Calu3 (cell line): ENCODE measurements around the gene CSPG4. TPM values are rescaled to one million over a fixed set of nuclear protein-coding genes. Genes with fewer than 3 reads are reported as not detected.

Experiments used
- BruUV-seq: library from RNA; stranded (reverse); fragments of 400-500 nt; replicated peaks from 2 replicates; lab custom pipeline; 2021; lab: Mats Ljungman, UMichigan
- CTCF ChIA-PET: fragments of 300-600 bp; sonication (Branson Sonifier 250); formaldehyde crosslinking; loops from one replicate; lab custom pipeline; 2022; ENCODE audit warnings: antibody characterized with exemption; lab: Charles Lee
- DNase-seq: peaks from one replicate; pipeline ENCODE4 v3.0.0; 2022
- H3K27ac Mint-ChIP-seq: one replicate; pipeline ENCODE4 v1.8.0; 2022; ENCODE audit warnings: mixed read lengths; ENCODE audit not compliant: unreplicated experiment
- H3K27me3 Mint-ChIP-seq: one replicate; pipeline ENCODE4 v1.8.0; 2022; ENCODE audit warnings: mixed read lengths; ENCODE audit not compliant: unreplicated experiment
- H3K36me3 Mint-ChIP-seq: one replicate; pipeline ENCODE4 v1.8.0; 2022; ENCODE audit warnings: mild to moderate bottlenecking, moderate library complexity, mixed read lengths; ENCODE audit not compliant: insufficient read depth, unreplicated experiment
- H3K4me1 Mint-ChIP-seq: one replicate; pipeline ENCODE4 v1.8.0; 2022; ENCODE audit warnings: mild to moderate bottlenecking, low read depth, mixed read lengths; ENCODE audit not compliant: unreplicated experiment
- H3K4me3 Mint-ChIP-seq: one replicate; pipeline ENCODE4 v1.8.0; 2022; ENCODE audit warnings: mild to moderate bottlenecking, low read depth, moderate library complexity, mixed read lengths; ENCODE audit not compliant: unreplicated experiment
- H3K9me3 Mint-ChIP-seq: one replicate; pipeline ENCODE4 v1.8.0; 2022; ENCODE audit warnings: low read depth, mixed read lengths; ENCODE audit not compliant: unreplicated experiment
- intact Hi-C: fragments of 100-400 bp; cut with micrococcal nuclease; formaldehyde crosslinking; loops from one replicate; pipeline ENCODE4 v1.10.0; 2022; ENCODE audit not compliant: unreplicated experiment
- total RNA-seq: library from RNA; stranded (reverse); gene quantifications from 2 replicates; pipeline ENCODE4 v1.2.3, GENCODE V29; 2022
- TF ChIP-seq, protein P1 (sequence below): fragments of 200-600 bp; IDR thresholded peaks from one replicate; pipeline ENCODE4 v1.8.0; 2022; ENCODE audit warnings: antibody characterized with exemption; ENCODE audit not compliant: unreplicated experiment

Gene CSPG4
- total RNA-seq, 1 experiment from 2014 or later, result not detected

DNA sequence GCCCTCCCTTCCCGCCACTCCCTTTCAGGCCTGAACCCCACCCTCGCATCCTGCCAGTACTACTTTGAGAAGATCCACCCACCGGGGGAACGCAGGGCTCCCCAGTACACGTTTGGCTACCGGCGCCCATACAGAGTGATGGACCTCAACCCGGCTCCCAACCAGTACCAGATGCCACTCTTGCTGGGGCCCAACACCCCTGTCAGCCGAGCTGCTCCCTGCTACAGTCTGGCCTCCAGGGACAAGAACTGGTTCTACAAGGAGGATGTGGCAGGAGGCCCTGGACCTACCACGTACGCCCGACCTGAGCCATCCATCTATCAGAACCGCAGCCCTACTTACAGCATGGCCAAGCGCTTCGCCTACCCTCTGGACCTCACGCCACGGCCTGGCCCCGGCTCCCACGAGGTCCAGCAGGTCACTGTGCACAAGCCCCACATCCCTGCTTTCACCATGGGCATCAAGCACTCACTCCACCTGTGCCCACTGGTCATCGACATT lies 14.4 kb upstream of the CSPG4 start:
- DNase-seq, result no peak
- TF ChIP-seq, protein P1, sequence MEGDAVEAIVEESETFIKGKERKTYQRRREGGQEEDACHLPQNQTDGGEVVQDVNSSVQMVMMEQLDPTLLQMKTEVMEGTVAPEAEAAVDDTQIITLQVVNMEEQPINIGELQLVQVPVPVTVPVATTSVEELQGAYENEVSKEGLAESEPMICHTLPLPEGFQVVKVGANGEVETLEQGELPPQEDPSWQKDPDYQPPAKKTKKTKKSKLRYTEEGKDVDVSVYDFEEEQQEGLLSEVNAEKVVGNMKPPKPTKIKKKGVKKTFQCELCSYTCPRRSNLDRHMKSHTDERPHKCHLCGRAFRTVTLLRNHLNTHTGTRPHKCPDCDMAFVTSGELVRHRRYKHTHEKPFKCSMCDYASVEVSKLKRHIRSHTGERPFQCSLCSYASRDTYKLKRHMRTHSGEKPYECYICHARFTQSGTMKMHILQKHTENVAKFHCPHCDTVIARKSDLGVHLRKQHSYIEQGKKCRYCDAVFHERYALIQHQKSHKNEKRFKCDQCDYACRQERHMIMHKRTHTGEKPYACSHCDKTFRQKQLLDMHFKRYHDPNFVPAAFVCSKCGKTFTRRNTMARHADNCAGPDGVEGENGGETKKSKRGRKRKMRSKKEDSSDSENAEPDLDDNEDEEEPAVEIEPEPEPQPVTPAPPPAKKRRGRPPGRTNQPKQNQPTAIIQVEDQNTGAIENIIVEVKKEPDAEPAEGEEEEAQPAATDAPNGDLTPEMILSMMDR, result no peak
- Mint-ChIP-seq H3K4me1 (peaks cover 6% of the 10 kb centered on the region), H3K4me3 (no peak overlapping the region), H3K36me3 (peaks cover 11% of the 10 kb centered on the region), H3K9me3 (no peaks in the 10 kb centered on the region), H3K27me3 (peaks cover 38% of the 10 kb centered on the region), H3K27ac (no peak overlapping the region)
- CTCF ChIA-PET, result interaction anchor here (2.5 to 2.9 kb wide), 2 partner anchors 11 to 75 kb away, joined by 10 to 29 read pairs; no protein-coding TSS in a partner anchor
- intact Hi-C loops, result loop anchor here (1.0 to 5.0 kb wide), 2 partner anchors 78 to 410 kb away; no protein-coding TSS in a partner anchor
- no TSS peak for BruUV-seq

DNA sequence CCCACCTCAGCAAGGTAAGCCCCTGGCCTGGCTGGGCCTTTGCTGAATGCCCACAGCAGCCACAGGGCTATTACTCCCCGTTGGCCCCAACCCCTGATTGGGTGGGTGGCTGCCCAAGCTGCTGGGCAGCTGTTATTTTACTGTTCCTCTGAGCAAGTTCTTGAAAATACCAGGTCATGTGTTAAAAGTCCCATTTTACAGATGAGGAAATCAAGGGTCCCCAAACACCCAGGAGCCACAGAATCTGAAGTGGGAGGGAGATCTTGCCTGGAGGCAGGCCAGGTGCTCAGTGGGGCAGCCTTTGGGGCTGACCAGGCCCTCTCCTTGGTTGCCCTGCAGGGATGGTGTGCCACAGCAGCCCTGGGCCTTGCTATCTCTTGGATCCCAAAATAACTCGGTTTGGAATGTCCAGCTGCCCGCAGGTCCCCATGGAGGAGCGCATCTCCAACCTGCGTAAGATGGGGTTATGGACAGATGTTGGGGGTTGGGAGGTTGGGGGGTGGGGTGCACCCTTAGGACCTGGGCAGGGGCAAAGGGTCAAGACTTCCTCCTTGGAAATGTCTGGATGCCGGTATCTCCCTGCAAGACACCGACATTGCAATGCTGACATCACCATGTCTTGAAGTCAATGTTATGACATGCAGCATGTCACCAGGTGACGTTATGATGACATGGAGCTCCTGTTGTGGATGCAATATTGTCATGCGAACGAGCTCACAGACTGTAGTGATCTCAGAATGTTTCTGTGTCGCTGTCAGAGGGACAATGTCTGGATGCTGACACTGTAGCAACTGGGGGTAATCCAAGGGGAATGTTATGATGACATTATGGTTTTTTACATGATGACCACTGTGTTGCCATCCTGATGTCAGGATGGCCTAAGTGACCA lies 13.3 kb upstream of the CSPG4 start:
- peaks cover 5% of the 10 kb centered on the region for H3K36me3 Mint-ChIP-seq
- no peak overlapping the region for H3K27ac Mint-ChIP-seq
- TF ChIP-seq, protein P1, result no peak
- no peak overlapping the region for H3K4me3 Mint-ChIP-seq
- peaks cover 13% of the 10 kb centered on the region for H3K4me1 Mint-ChIP-seq
- intact Hi-C loops, result loop anchor here (5.0 kb wide), 1 partner anchor 411 kb away; no protein-coding TSS in a partner anchor
- DNase-seq, result no peak
- CTCF ChIA-PET, result interaction anchor here (0.6 kb wide), 1 partner anchor 74 kb away, joined by 3 read pairs; no protein-coding TSS in a partner anchor
- H3K27me3 Mint-ChIP-seq, result peaks cover 36% of the 10 kb centered on the region
- no peaks in the 10 kb centered on the region for H3K9me3 Mint-ChIP-seq
- no TSS peak for BruUV-seq

DNA sequence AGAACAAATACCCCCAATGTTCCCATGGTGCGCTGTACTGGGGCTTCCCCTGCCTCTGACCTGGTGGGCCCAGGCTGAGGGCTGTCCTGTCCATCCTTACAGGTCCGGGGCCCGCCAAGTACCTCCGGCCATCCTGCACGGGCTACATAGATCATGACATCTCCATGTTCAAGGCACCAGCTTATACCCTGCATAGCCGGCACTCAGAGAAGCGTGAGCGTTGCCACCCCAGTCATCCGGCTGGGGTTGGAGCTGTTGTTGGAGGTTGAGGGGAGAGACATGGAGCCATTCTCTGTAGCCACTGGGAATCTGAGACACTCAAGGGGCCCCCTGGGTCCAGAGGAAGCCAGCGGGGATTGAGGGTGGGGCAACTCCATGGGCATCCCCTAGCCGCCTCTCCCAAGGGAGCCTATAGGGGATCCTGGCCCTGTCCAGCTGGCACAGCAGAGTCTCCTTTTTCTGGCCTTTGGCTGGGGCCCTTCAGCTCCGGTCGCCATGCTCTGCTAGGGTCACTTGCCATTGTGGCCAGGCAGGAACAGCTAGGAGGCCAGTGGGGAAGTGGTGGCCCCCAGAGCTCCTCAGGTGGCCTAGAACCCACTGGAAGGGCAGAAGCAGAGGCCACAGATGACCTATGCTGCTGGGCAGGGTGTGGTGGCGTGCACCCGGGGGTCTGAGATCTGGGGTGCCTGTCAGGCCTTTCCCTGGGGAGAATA lies 12.5 kb upstream of the CSPG4 start:
- H3K9me3 Mint-ChIP-seq, result no peaks in the 10 kb centered on the region
- intact Hi-C loops, result loop anchor here (5.0 kb wide), 1 partner anchor 412 kb away; no protein-coding TSS in a partner anchor
- CTCF ChIA-PET, result interaction anchor here (0.6 kb wide), 1 partner anchor 74 kb away, joined by 3 read pairs; no protein-coding TSS in a partner anchor
- peaks cover 18% of the 10 kb centered on the region for H3K4me1 Mint-ChIP-seq
- H3K27ac Mint-ChIP-seq, result no peak overlapping the region
- BruUV-seq, result no TSS peak
- H3K36me3 Mint-ChIP-seq, result peaks cover 5% of the 10 kb centered on the region
- no peak for DNase-seq
- TF ChIP-seq, protein P1, result no peak
- H3K4me3 Mint-ChIP-seq, result no peak overlapping the region
- peaks cover 36% of the 10 kb centered on the region for H3K27me3 Mint-ChIP-seq
